GM12878 (cell line): ENCODE measurements around the gene MYBL2.

Experiments
- CBX5 ChIP-seq: sonication (generic); IDR thresholded peaks from 2 replicates; pipeline ENCODE4 v1.6.1; 2016; ENCODE audit warnings: low read depth, moderate library complexity, mild to moderate bottlenecking, inconsistent platforms
- FOXK2 ChIP-seq: fragments of 450-650 bp; IDR thresholded peaks from 2 replicates; pipeline ENCODE4 v1.6.1; 2017; ENCODE audit warnings: mild to moderate bottlenecking, moderate library complexity
- NFIC ChIP-seq: IDR thresholded peaks from 2 replicates; pipeline ENCODE4 v1.6.1; 2012; ENCODE audit warnings: low read depth, mild to moderate bottlenecking, inconsistent platforms, low read length, moderate library complexity
- POLR2A ChIP-seq: IDR thresholded peaks from 2 replicates; pipeline ENCODE4 v1.6.1; 2011; ENCODE audit warnings: low read depth, mild to moderate bottlenecking, low read length
- POLR2AphosphoS5 ChIP-seq: IDR thresholded peaks from 2 replicates; pipeline ENCODE4 v1.6.1; 2011; ENCODE audit warnings: mild to moderate bottlenecking, low read length, inconsistent platforms
- RCOR1 ChIP-seq: conservative IDR thresholded peaks from 2 replicates; pipeline ENCODE4 v1.6.1; 2012; ENCODE audit warnings: low read depth, low read length, improper control_type of control experiment
- SP1 ChIP-seq: IDR thresholded peaks from one replicate; pipeline ENCODE4 v1.6.1; 2011; ENCODE audit warnings: low read depth, low read length
- TARDBP ChIP-seq: IDR thresholded peaks from 2 replicates; pipeline ENCODE4 v1.6.1; 2016; ENCODE audit warnings: borderline replicate concordance
- ZSCAN29 ChIP-seq: fragments of 450-650 bp; IDR thresholded peaks from 2 replicates; pipeline ENCODE4 v1.6.1; 2017; ENCODE audit warnings: mild to moderate bottlenecking, moderate library complexity
- TF ChIP-seq, protein P1 (sequence below), 3 experiments: IDR thresholded peaks in 2 of 3; conservative IDR thresholded peaks in 1 of 3; 2 replicates each; pipeline ENCODE4 v1.5.1; 2011; ENCODE audit warnings: low read depth in 3 of 3, low read length in 3 of 3, mild to moderate bottlenecking in 3 of 3, control low read depth in 2 of 3, moderate library complexity in 2 of 3, inconsistent platforms in 1 of 3, mixed read lengths in 1 of 3; ENCODE audit not compliant: control insufficient read depth in 2 of 3, insufficient read depth in 1 of 3; ENCODE audit errors: extremely low read depth in 1 of 3
- TF ChIP-seq, protein P2 (sequence below): IDR thresholded peaks from 2 replicates; pipeline ENCODE4 v1.6.1; 2012; ENCODE audit warnings: low read depth, low read length, improper control_type of control experiment
- TF ChIP-seq, protein P3 (sequence below): IDR thresholded peaks from 2 replicates; pipeline ENCODE4 v1.6.1; 2012; ENCODE audit warnings: low read length, inconsistent platforms
- TF ChIP-seq, protein P4 (sequence below): IDR thresholded peaks from 2 replicates; pipeline ENCODE4 v1.6.1; 2011; ENCODE audit warnings: borderline replicate concordance, low read depth, mild to moderate bottlenecking, moderate library complexity, mixed read lengths, low read length; ENCODE audit not compliant: insufficient read depth; ENCODE audit errors: extremely low read length

DNA sequence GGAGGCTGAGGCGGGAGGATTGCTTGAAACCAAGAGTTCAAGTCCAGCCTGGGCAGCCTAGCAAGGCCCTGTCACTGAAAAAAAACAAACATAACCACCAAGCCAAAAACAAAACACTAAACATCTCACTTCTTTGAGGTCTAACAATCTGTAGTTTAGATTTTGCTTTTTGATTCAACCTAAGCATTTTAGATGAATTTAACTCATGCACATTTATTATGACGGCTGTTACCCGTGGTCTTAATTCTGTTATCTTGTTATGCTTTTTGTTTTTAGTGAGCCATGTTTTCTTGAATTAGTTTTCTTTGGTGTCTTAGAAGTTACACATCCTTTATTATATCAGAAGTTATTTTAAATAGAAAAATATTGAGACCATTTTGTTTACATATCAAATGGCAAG is 73.7 kb downstream of the MYBL2 start:
- no peak for TF ChIP-seq TARDBP
- no peak for TF ChIP-seq FOXK2
- TF ChIP-seq, protein P1, sequence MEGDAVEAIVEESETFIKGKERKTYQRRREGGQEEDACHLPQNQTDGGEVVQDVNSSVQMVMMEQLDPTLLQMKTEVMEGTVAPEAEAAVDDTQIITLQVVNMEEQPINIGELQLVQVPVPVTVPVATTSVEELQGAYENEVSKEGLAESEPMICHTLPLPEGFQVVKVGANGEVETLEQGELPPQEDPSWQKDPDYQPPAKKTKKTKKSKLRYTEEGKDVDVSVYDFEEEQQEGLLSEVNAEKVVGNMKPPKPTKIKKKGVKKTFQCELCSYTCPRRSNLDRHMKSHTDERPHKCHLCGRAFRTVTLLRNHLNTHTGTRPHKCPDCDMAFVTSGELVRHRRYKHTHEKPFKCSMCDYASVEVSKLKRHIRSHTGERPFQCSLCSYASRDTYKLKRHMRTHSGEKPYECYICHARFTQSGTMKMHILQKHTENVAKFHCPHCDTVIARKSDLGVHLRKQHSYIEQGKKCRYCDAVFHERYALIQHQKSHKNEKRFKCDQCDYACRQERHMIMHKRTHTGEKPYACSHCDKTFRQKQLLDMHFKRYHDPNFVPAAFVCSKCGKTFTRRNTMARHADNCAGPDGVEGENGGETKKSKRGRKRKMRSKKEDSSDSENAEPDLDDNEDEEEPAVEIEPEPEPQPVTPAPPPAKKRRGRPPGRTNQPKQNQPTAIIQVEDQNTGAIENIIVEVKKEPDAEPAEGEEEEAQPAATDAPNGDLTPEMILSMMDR (IDR thresholded peaks at IDR 0.05 in 2 of 3, conservative IDR thresholded peaks at IDR 0.05 in 1 of 3; ENCODE audit: control insufficient read depth in 2 of 3, extremely low read depth in 1 of 3, insufficient read depth in 1 of 3, low read depth in 3 of 3, low read length in 3 of 3): no peak
- no peak for TF ChIP-seq POLR2A
- no peak for TF ChIP-seq CBX5
- TF ChIP-seq, protein P2, sequence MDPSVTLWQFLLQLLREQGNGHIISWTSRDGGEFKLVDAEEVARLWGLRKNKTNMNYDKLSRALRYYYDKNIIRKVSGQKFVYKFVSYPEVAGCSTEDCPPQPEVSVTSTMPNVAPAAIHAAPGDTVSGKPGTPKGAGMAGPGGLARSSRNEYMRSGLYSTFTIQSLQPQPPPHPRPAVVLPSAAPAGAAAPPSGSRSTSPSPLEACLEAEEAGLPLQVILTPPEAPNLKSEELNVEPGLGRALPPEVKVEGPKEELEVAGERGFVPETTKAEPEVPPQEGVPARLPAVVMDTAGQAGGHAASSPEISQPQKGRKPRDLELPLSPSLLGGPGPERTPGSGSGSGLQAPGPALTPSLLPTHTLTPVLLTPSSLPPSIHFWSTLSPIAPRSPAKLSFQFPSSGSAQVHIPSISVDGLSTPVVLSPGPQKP: no peak
- TF ChIP-seq, protein P3, sequence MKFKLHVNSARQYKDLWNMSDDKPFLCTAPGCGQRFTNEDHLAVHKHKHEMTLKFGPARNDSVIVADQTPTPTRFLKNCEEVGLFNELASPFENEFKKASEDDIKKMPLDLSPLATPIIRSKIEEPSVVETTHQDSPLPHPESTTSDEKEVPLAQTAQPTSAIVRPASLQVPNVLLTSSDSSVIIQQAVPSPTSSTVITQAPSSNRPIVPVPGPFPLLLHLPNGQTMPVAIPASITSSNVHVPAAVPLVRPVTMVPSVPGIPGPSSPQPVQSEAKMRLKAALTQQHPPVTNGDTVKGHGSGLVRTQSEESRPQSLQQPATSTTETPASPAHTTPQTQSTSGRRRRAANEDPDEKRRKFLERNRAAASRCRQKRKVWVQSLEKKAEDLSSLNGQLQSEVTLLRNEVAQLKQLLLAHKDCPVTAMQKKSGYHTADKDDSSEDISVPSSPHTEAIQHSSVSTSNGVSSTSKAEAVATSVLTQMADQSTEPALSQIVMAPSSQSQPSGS: no peak
- TF ChIP-seq NFIC: no peak
- no peak for TF ChIP-seq POLR2AphosphoS5
- no peak for TF ChIP-seq RCOR1
- TF ChIP-seq, protein P4, sequence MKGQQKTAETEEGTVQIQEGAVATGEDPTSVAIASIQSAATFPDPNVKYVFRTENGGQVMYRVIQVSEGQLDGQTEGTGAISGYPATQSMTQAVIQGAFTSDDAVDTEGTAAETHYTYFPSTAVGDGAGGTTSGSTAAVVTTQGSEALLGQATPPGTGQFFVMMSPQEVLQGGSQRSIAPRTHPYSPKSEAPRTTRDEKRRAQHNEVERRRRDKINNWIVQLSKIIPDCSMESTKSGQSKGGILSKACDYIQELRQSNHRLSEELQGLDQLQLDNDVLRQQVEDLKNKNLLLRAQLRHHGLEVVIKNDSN: no peak
- TF ChIP-seq ZSCAN29: no peak
- no peak for TF ChIP-seq SP1
